NCI-H1436 treated with DMSO at 0.1 percent for 48 hours (cell line): Measurements from ENCODE around the gene ASPSCR1.

ENCODE experiments used
- DNase-seq: peaks from one replicate; lab custom pipeline; 2025; lab: John Stamatoyannopoulos, UW

Gene ASPSCR1

DNA sequence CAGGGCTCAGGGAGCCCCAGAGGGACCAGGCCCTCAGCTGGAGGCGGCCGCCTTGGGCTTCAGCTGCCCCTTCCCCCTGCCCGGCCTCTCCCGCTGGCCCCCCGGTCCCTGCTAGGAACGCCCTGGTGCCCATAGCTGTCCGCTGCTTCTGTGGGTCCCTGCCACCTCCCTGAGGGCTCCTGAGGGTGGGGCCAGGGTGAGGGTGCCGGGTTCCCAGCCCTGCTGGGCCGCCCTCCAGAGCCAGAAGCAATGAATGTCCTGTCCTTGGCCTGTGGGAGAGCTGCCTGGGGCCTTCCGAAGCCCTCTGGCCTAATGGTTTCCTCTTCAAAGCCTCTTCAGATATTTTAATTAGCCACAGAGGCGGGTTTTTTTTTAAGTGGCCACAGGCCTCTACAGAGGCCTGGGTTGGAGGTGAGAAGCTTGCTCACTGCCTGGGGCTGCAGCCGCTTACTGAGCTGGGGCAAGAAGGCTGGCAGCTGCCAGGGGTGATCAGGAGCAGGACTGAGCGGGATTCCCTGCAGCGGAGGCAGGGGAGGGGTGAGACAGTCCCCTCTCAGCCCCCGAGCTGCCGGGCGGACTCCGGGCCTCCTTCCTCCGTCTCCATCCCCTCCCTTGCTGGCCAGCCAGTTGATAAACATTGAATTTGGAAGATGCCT, 35.3 kb downstream of the ASPSCR1 start:
- no peak for DNase-seq

DNA sequence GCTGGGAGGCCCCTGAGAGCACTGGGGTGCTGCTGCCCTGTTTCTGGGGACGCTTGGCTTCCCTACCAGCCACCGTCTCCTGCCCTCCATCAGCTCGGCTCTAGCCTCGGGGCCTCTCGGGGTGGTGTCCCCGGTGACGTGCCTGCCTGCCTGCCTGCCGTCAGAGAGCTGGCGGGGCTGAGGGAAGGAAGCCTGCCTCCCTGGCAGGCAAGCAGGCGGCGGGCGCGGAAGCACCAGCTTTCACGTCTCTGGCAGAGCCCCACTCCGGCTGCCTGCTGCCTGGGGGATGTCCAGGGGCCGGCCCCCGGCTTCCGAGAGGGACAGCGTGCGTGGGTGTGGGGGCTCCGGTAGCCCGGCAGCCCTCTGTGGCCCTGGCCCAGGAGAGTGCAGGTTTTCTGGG, 35.9 kb downstream of the ASPSCR1 start:
- no peak for DNase-seq

DNA sequence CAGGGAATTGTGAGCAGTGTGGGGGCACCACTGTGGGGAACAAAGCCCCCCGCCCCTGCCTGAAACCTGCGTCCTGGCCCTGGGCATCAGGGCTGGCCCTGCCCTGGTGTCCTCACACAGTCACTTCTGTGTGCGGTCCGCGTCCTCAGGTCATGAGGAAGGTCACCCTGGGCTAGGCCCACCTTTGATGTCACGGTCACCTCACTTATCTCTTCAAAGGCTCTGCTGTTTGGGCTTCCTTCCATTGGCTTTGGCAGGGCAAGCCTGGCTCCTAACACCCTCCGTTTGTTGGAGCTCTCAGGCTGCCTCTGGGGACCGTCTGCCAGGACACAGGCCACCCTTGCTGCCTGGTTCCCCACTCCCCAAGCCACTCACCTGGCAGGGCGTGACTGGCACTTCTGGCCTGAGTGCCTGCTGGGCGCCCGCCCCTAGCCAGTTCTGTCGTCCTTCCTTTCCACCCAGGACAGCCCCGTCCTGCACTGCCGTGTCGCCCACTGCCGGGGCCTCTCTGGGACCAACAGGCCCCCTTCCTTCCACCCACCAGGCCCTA, 36.4 kb downstream of the ASPSCR1 start:
- no peak for DNase-seq

DNA sequence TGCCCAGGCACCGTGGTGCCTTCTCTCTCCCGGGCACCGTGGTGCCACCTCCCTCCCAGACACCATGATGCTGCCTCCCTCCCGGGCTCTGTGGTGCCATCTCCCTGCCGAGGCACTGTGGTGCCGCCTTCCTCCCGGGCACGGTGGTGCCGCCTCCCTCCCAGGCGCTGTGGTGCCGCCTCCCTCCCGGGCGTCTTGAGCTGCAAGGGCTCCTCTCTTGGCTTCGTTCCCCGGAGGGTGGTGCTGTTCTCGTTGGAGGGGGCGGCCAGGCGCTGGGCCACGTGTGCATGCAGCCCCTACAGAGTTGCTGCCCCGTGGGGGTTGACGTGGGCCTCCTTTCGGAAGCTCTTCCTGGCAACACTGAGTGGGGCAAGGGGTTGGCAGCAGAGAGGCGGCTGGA, 37.0 kb downstream of the ASPSCR1 start:
- no peak for DNase-seq

DNA sequence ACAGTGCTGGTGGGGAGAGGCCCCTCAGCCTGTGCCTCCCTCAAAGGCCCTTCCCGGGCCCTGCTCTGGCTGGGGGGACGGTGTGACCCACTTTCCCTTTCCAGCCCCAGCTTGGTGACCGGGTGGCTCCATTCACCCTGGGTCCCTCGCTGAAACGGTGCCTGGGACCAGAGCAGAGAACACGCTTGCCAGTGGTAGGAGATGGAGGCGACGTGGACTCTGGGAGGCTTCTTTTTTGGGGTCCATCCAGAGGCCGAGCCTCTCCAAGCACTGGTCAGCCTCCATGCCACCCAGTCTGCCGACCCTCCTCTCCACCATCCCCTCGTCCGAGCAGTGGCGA, 37.5 kb downstream of the ASPSCR1 start:
- no peak for DNase-seq

DNA sequence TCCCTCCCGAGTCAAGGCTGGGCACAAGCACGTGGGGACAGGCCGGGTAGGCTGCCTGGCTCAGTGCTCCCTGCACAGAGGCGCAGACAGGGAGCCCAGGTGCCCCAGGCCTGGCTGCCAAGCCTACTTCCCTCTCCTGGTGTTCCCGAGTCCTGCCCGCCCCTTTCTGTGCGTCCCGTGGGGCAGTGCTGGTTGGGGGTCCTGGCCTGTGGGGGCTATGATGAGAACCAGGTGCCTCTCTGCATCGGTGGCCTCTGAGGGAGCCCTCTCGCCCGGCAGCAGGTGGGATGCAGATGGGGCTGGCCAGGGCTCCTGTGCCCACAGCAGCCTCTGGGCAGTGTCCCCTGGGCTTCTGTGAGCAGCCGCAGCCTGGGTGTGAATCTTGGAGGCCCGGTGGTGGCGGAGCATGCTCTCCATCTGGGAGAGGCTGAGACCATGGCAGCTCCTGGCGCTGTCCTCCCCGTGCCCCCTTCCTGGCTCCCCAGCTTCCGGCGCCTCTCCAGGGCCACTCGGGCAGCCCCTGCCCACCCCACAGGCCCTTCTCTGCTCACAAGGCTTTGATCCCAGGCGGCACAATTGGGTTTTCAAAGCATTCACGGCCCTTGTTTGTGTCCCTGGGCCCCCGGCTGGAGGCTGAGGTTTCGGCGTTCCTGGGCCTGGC, 38.0 kb downstream of the ASPSCR1 start:
- no peak for DNase-seq

DNA sequence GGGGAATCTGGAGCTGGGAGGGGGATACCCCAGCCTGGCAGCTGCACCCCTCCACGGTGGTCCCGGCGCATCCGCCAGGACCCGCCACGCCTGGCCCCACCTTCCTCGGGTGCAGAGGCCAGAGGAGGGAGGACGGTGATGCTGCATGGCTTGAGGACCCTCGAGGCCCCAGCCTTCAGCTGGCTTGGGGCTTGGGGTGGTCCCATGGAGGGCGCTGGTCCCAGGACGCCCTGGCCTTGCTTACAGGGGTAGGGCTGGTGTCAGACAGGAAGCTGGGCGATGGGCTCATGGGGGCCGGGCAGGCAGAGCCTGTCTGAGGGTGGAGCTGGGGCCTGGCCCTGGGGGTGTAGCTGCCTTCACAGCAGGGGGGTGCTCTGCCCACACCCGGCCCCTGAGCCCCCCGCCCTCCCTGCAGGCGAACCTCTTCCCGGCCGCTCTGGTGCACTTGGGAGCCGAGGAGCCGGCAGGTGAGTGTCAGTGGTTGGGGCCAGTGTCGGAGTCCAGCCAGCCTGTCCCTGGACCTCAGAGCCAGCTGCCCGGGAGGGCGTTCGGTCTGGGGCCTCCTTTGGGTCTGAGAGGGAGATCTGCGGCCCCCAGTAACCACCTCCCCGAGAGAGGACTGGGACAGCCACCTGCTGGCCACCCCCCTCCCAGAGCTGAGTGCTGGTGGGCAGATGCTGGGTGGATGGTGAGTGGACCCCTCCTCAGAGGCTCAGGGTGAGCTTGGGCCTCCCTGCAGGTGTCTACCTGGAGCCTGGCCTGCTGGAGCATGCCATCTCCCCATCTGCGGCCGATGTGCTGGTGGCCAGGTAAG, 38.8 kb downstream of the ASPSCR1 start:
- no peak for DNase-seq

DNA sequence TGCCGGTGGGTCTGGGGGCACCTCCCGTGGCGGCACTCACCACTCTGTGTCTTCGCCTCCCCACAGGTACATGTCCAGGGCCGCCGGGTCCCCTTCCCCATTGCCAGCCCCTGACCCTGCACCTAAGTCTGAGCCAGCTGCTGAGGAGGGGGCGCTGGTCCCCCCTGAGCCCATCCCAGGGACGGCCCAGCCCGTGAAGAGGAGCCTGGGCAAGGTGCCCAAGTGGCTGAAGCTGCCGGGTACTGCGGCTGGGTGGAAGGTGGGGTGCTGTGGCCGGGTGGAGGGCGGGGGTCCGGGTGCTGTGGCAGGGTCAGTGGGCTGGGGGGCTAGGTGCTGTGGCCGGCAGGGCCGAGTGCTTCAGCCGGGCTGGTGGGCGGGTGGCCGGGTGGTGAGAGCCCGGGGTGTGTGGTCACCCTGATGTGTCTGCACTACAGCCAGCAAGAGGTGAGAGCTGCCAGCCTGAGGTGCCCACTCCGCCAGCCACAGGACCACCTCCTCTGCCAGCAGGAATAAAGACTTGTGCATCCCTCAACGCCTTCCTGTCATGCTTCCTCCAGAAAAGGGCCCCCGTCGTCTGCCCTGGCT, 39.5 kb downstream of the ASPSCR1 start:
- DNase-seq = no peak

DNA sequence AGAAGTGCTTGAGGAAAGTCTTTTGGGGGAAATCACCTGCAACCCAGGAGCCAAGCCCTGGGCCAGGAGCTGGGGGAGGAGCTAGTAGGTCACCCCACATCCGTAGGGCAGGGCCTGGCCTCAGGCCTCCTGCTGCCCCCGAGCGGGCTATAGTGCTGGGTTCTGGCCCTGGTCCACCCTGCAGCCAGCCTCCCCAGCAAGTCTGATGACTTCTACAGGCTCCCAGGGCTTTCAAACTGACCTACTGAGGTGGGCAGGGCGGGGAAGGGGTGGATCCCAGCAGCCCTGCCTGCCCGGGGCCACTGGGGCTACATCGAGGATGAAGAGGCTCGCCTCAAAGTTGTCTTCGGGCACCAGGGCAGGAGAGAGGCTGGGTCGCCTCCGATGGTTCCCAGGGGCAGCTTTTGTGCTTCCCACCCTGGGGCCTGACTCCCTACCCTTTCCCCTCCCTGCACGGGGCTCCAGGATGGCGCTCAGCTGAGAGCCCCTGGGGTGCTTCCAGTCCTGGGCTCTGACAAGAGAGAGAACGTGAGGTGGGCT, 40.3 kb downstream of the ASPSCR1 start:
- DNase-seq = no peak

DNA sequence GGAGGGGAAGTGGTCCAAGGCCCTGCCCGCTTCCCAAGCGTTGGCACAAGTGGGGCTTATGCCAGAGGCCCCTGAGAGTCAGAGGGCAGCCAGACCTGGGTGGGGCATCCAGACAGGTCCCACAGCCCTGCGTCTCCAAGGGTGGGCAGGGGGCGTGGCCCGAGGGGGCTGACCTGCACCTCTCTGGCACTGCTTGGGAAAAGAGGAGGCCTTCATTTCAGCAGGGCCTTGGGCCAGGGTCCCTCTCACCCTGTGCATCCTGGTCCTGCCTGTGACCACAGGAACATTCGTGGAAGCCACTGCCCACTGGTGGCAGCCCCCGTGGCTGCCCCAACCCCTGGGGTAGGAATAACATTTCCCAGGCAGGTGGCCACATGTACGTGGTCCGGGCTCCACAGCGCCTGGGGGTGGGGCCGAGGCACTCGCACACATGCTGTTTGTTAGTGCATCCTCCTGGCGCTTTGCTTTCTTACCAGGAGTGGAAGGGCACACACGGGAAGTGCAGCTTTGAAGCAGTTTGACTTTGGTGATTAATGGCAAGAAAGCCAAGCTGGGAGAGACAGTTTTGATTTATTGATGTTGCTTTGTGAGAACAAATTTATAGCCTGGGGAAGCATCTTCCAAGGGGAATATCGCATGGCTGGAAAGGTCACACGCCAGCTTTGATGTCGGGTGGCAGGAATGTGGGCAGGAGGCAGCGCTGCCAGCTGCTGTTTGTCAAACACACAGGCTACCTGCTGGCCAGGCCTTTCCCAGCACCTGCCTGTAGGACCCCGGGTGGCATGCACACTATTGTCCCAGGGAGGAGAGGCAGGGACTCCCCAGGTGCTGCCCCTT, 40.9 kb downstream of the ASPSCR1 start:
- no peak for DNase-seq

DNA sequence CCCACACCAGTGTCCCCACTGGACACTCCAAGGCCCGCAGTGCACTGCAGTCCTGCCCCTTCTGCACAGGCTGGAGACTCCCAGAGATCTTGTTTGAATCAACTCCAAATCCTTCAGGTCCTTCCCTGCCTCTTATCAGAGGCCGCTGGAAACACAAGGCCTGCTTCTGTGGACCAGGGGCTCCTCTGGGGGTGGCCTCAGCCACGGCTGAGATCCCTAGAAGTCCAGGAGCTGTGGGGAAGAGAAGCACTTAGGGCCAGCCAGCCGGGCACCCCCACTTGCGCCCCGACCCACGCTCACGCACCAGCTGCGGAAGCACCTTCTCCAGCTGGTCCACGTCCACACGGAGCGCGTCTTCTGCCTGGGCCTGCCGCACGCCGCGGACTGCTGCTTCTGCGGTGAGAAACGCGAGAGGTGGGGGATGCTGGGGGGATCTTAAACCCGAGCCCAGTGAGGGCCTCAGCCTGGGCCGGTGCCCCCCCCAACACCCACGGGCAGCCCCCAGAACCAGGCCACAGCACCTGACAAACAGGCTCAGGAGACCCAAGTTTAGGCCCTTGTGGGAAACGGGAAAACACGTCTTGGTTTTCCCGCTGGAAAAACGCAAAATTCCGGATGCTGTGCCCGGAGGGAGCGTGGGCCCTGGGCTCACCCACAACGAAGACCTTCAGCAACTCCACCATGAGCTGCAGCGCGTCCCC, 41.7 kb downstream of the ASPSCR1 start:
- no peak for DNase-seq

DNA sequence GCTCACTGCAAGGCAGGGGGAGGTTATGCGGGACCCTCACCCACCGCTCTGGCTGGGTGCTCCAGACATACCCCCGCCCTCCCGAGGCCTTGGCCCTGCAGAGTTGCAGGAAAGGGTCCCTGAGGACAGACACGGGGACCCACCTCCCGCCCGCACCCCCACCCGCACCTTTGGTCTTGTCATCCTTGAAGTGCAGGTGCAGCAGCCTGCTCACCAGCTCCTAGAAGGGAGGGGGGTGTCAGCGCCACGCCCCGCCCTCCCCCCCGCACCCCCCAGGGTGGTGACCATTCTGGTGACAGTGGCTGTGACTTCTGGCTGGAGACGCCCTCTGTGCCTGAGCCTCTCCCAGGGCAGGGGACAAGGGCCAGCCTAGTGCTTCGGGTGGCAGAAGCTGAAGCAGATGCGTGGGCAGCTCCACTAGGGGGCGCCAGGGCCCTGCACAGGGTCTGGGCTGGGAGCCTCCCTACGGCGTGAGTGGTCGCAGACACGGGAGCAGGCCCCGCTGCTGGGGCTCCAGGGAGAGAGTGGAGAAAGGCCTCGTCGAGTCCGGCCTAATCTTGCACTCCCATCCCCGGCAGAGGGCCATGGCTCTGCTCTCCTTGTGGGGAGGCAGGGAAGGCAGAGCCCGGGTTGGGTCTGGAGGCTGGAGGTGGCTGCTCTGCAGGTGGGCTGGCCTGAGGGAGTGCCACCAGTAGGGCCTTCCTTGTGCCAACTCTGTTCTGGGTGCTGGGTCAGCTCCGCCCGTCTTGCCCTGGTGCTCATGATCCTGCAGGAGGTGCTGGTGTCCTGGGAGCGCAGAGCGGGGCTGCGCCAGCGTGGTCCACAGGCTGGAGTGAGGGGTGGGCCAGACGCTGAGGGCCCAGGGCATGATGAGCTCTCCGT, 42.5 kb downstream of the ASPSCR1 start:
- no peak for DNase-seq

DNA sequence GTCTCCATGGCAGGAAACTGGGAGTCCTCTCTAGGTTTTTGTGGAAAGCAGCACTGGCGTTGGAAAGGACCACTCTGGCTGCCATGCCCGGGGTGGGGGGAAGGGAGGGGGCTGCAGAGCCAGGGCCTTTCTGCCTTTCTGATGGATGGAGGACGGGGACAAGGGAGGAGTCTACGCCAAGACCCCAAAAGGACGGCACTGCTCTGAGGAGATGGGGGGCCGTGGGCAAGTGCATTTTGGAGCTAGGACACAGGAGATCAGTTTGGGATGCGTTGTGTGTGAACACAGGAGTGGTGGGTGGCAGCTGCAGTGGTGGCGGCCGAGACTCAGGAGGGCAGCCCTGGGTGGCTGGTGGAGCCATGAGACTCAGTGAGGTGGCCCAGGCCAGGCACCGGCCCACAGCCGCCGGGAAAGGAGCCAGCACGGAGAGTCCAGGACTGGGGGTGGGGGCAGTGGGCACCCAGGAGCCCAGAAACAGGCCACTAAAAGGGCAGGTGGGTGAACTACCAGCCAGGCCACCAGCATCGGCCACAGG, 43.2 kb downstream of the ASPSCR1 start:
- no peak for DNase-seq

DNA sequence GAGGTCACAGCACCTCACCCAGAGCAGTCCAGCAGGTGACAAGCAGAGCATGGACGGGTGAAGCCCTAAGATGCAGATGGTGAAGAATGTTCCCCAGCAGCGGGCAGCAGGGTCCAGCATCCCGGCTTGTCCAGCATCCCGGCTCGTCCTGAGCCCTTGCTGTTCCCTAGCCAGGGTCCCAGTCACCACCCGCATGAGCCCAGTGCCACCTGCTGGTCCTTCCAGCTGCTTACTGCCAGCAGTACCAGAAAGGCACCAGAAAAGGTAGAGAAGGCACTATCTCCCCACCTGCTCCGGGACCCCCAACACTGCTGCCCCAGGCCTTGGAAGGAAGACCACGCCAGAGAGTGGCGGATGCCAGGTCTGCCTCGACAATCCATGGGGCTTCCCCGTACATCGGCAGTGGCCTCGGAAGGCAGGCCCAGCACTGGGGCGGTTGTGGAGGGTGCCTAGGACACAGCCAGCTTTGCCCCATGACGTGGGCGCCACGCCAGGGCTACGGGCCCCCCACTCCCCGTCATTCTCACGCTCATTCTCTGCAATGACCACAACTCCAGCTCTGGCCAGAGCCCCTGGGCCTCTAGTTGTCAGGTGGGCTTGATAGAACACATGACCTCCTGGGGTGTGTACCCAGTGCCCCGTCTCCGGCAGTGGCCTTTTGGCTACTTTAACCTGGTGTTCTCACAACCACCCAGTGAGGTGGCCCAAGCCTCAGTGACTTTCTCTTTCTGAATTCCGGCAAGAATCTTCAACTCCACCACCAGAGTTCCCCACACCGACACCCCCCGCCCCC, 43.9 kb downstream of the ASPSCR1 start:
- no peak for DNase-seq

DNA sequence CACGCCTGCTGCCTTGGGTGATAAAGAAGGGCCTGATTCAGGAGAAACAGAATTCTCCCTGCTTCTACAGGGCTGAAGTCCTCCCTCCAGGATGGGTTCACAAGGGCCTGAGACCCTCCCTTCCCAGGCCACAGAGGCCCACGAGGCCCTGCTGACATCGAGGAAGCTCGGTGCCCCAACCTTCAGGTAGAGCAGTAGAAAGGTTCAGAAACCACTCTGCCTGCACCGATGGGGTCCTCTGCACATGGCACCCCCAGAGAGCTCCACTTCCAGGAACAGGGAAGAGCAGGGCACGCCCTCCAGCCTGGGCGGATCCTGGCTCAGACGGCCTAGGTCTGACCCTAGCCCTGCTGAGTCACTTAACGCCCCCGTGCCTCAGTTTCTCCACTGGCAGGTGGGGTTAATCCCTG, 44.5 kb downstream of the ASPSCR1 start:
- no peak for DNase-seq

DNA sequence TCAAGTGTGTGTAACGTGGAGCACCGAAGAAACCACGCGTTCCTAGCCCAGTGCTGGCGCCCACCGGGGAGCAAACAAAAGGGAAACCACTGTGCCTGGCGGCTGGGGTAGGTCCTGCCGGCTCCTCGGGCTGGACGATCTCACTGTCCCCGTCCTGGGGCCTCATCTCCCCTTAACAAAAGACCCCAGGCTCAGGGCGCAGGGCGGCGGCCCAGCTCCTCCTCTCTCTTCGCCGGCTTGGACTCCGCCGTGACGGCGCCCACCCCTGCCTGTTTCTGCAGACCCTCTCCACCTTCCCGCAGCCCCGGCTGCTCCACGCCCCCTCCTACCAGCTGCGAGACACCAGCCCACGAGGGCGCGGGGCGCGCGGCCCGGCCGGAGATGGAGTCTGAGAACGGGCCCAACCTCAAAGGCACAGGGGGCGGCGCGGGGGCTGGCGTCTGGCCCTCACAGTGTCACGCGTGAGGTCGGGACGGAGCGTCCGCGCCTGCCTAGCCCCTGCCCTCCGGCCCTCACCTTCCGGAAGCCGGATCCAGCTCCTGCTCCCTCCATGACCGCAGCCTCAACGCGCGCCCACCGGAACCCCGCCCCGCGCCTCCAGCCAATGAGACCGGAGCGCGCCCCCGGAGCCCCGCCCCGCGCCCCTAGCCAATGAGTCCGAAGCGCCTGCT, 45.0 kb downstream of the ASPSCR1 start, which contains the start of gene CENPX:
Gene CENPX, minus strand, starts transcription at position 569 of the 671 bp plus-strand sequence. Its CDS starts 17 bp downstream, at position 552.
- no peak for DNase-seq

DNA sequence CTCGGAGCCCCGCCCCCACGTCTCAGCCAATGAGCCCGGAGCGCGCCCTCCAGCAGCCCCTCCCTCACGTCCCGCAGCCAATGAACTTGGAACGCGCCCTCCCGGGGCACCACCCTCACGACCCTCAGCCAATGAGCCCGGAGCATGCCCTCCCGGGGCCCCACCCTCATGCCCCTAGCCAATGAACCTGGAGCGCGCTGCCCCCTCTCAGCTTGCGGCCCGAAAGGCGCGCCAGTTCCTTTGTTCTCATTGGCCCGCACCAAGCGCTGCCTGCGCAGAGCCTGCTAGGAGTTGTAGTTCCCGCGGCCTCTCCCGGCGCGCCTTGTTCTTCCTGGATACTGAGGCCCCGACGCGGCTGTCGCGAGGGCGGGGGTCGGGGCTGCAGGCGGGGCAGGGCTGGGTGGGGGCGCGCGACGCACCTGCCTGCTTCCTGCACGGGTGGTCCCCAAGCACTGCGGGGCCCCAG, 45.6 kb downstream of the ASPSCR1 start, which contains the start of gene LRRC45:
Gene LRRC45, plus strand, starts transcription at position 325 of the 466 bp plus-strand sequence. CDS start 339 bp downstream, outside the sequence.
- DNase-seq = peak; percentile 99
